OCI-LY1 (cell line): ENCODE results near the gene CHPF2.

Experiments used
- H2AFZ ChIP-seq: fragments of 200-600 bp; sonication (generic), shearing (Covaris generic); 2 replicates; pipeline ENCODE4 v1.6.0; 2014; ENCODE audit warnings: antibody characterized with exemption, mild to moderate bottlenecking, low read length
- H3F3A ChIP-seq: fragments of 200-600 bp; sonication (generic), shearing (Covaris generic); 2 replicates; pipeline ENCODE4 v1.6.0; 2014; ENCODE audit warnings: mild to moderate bottlenecking, antibody characterized with exemption, low read length, moderate library complexity; ENCODE audit not compliant: insufficient read depth
- H3K27ac ChIP-seq: fragments of 200-600 bp; sonication (generic); 2 replicates; pipeline ENCODE4 v1.5.1; 2014; ENCODE audit warnings: low read length, mixed run types, mild to moderate bottlenecking, low read depth; ENCODE audit not compliant: poor library complexity, severe bottlenecking
- H3K27me3 ChIP-seq: fragments of 200-600 bp; sonication (generic); 2 replicates; pipeline ENCODE4 v1.6.0; 2014; ENCODE audit warnings: antibody characterized with exemption, mild to moderate bottlenecking, low read length, moderate library complexity; ENCODE audit not compliant: insufficient read depth
- H3K36me3 ChIP-seq: fragments of 200-600 bp; sonication (generic); 2 replicates; pipeline ENCODE4 v1.6.1; 2014; ENCODE audit warnings: mild to moderate bottlenecking, antibody characterized with exemption, low read length, moderate library complexity, mixed read lengths; ENCODE audit not compliant: insufficient read depth
- H3K4me1 ChIP-seq: fragments of 200-600 bp; sonication (generic); 2 replicates; pipeline ENCODE4 v1.5.1; 2014; ENCODE audit warnings: mild to moderate bottlenecking, low read length, moderate library complexity; ENCODE audit not compliant: insufficient read depth, severe bottlenecking
- H3K4me2 ChIP-seq: fragments of 200-600 bp; sonication (generic), shearing (Covaris generic); 2 replicates; pipeline ENCODE4 v1.6.1; 2014; ENCODE audit warnings: low read length
- H3K4me3 ChIP-seq: fragments of 200-600 bp; sonication (generic); 2 replicates; pipeline ENCODE4 v1.5.1; 2014; ENCODE audit warnings: low read length, low read depth, mild to moderate bottlenecking, mixed read lengths; ENCODE audit not compliant: poor library complexity, severe bottlenecking
- H3K79me2 ChIP-seq: fragments of 200-600 bp; shearing (Covaris generic); 2 replicates; pipeline ENCODE4 v1.6.1; 2016; ENCODE audit warnings: mixed run types, low read length, mixed read lengths; ENCODE audit not compliant: insufficient read depth
- H3K9ac ChIP-seq: fragments of 200-600 bp; sonication (generic), shearing (Covaris generic); 2 replicates; pipeline ENCODE4 v1.6.1; 2014; ENCODE audit warnings: mild to moderate bottlenecking, low read length, mixed read lengths
- H3K9me2 ChIP-seq: fragments of 200-600 bp; sonication (generic), shearing (Covaris generic); 2 replicates; pipeline ENCODE4 v1.6.1; 2014; ENCODE audit warnings: low read depth, mild to moderate bottlenecking, low read length, mixed read lengths
- H3K9me3 ChIP-seq: fragments of 200-600 bp; shearing (Covaris generic); 2 replicates; pipeline ENCODE4 v1.6.1; 2014; ENCODE audit warnings: low read length, mixed read lengths
- H4K20me1 ChIP-seq: fragments of 200-600 bp; sonication (generic), shearing (Covaris generic); 2 replicates; pipeline ENCODE4 v1.6.0; 2016; ENCODE audit warnings: mild to moderate bottlenecking, low read length; ENCODE audit not compliant: insufficient read depth
- CTCF ChIP-seq: fragments of 200-600 bp; sonication (generic), shearing (Covaris generic); IDR thresholded peaks from 2 replicates; pipeline ENCODE4 v1.5.1; 2017; ENCODE audit warnings: mild to moderate bottlenecking, antibody characterized with exemption, low read length, moderate library complexity, mixed read lengths
- EZH2 ChIP-seq: fragments of 200-600 bp; sonication (generic), shearing (Covaris generic); IDR thresholded peaks from 2 replicates; pipeline ENCODE4 v1.8.0; 2017; ENCODE audit warnings: borderline replicate concordance, mixed run types, mild to moderate bottlenecking, antibody characterized with exemption, low read length, moderate library complexity, mixed read lengths

CHPF2 gene

GRCh38 chr7:151235091-151235787 lies 3.0 kb downstream of the CHPF2 start:
- H4K20me1 ChIP-seq = no peaks in the 10 kb centered on the region
- peaks cover 60% of the 10 kb centered on the region for H3K36me3 ChIP-seq
- no peak overlapping the region for H3K4me3 ChIP-seq
- no peaks in the 10 kb centered on the region for H3F3A ChIP-seq
- TF ChIP-seq CTCF = no peak
- TF ChIP-seq EZH2 = no peak
- H3K79me2 ChIP-seq = peaks cover 11% of the 10 kb centered on the region; the same call in 1 of the 2 replicates
- H3K9me2 ChIP-seq = no peaks in the 10 kb centered on the region
- no peaks in the 10 kb centered on the region for H3K9me3 ChIP-seq
- H3K4me2 ChIP-seq = no peak overlapping the region
- no peak overlapping the region for H3K9ac ChIP-seq
- H3K27me3 ChIP-seq = no peaks in the 10 kb centered on the region
- peaks cover 21% of the 10 kb centered on the region for H3K4me1 ChIP-seq
- H3K27ac ChIP-seq = no peak overlapping the region
- H2AFZ ChIP-seq = no peak overlapping the region

GRCh38 chr7:151236406-151236805 lies 4.1 kb downstream of the CHPF2 start:
- Histone ChIP-seq H3K36me3 (peaks cover 60% of the 10 kb centered on the region), H4K20me1 (no peaks in the 10 kb centered on the region), H3K9ac (no peak overlapping the region), H3K4me1 (peaks cover 18% of the 10 kb centered on the region), H3K4me3 (no peak overlapping the region), H3K9me3 (no peaks in the 10 kb centered on the region), H3K27ac (no peak overlapping the region), H3K79me2 (peaks cover 11% of the 10 kb centered on the region; the same call in 1 of the 2 replicates), H3K9me2 (no peaks in the 10 kb centered on the region), H3K4me2 (no peak overlapping the region), H3K27me3 (no peaks in the 10 kb centered on the region), H2AFZ (no peak overlapping the region), H3F3A (no peaks in the 10 kb centered on the region)
- no peak for TF ChIP-seq EZH2
- TF ChIP-seq CTCF = no peak

- Histone ChIP-seq H4K20me1 (no peaks in the 10 kb centered on the region), H3K4me3 (no peak overlapping the region), H3K4me1 (peaks cover 11% of the 10 kb centered on the region), H3K79me2 (peaks cover 11% of the 10 kb centered on the region; the same call in 1 of the 2 replicates), H3K9ac (no peak overlapping the region), H3K9me2 (no peaks in the 10 kb centered on the region), H3K4me2 (no peak overlapping the region), H3K9me3 (no peaks in the 10 kb centered on the region), H2AFZ (no peak overlapping the region), H3K27ac (no peak overlapping the region), H3K36me3 (peaks cover 60% of the 10 kb centered on the region), H3F3A (no peaks in the 10 kb centered on the region), H3K27me3 (no peaks in the 10 kb centered on the region)
- TF ChIP-seq CTCF = no peak
- no peak for TF ChIP-seq EZH2
Observed at GRCh38 chr7:151237244-151238189, 5.2 kb downstream of the CHPF2 start.
